ENCODE data around the gene SLC35B2. TPM values are rescaled to one million over a fixed set of nuclear protein-coding genes. Genes with fewer than 3 reads are reported as not detected.

The SLC35B2 gene
- total and polyA plus RNA-seq, 10 of the 15 experiments (the other 5 are each of a cell fraction or from before 2014, with no cell fraction given): 11.3 to 45.4 (median 33.8) TPM

DNA sequence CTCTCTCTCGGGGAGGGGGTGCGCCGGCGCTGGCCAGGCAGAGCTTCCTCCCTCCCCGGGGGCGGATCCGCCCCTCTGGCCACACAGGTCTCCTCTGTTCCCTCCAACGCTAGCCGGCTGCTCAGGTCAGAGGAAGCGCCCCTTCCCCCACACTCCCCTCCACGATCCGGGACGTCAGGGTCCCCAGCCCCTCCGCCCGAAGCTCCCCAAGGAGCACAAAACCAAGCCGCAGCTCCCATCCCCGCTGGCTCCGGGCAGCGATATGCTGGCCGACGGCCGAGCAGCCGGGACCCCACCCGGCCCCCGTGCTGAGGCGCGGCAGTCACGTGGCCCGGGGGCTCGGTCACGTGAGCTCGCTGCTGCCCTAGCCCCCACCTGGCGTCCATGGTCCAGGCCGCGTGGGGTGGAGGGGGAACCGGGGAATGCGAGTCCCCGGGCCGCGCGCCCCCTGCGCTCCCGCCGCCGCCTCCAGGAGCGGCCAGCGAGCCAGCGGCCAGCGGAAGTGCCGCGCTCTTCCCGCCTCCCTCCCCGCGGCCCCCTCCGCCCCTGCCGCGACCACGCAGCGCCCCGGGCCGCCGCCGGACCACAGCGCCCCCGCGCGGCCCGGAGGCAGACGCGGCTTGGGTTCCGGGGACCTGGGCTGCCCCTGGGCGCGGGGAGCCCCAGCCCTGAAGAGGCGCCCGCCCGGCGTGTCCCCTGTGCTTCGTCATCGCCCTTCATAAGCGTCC lies at the start of gene SLC35B2 (continued):
- TF ChIP-seq SUPT20H (IDR thresholded peaks at IDR 0.05; ENCODE audit: borderline replicate concordance, control insufficient read depth, low read depth, low read length): no peak
- TF ChIP-seq BHLHE40 (IDR thresholded peaks at IDR 0.05; ENCODE audit: borderline replicate concordance in 1 of 2, low read depth in 2 of 2, low read length in 1 of 2): peak; percentile 94 to 99
- 0 out of 2 replicates have a peak, but pooled peaks have one; percentile 2 for TF ChIP-seq TAF1 (IDR thresholded peaks at IDR 0.05; ENCODE audit: borderline replicate concordance, low read depth, low read length)
- no peak for TF ChIP-seq MTA2 (IDR thresholded peaks at IDR 0.05; ENCODE audit: low read depth)
- TF ChIP-seq, protein P1, sequence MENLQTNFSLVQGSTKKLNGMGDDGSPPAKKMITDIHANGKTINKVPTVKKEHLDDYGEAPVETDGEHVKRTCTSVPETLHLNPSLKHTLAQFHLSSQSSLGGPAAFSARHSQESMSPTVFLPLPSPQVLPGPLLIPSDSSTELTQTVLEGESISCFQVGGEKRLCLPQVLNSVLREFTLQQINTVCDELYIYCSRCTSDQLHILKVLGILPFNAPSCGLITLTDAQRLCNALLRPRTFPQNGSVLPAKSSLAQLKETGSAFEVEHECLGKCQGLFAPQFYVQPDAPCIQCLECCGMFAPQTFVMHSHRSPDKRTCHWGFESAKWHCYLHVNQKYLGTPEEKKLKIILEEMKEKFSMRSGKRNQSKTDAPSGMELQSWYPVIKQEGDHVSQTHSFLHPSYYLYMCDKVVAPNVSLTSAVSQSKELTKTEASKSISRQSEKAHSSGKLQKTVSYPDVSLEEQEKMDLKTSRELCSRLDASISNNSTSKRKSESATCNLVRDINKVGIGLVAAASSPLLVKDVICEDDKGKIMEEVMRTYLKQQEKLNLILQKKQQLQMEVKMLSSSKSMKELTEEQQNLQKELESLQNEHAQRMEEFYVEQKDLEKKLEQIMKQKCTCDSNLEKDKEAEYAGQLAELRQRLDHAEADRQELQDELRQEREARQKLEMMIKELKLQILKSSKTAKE (IDR thresholded peaks at IDR 0.05; ENCODE audit: low read depth, poor library complexity, severe bottlenecking): no peak
- no peak; the same call in 1 of the 2 replicates for TF ChIP-seq SMC3 (IDR thresholded peaks at IDR 0.05; ENCODE audit: borderline replicate concordance, low read length)
- TF ChIP-seq JUND (IDR thresholded peaks at IDR 0.05; ENCODE audit: low read depth, low read length): no peak
- 0 out of 2 replicates have a peak, but pooled peaks have one; percentile 20 for TF ChIP-seq CBFB (IDR thresholded peaks at IDR 0.05; ENCODE audit: low read depth)
- TF ChIP-seq CEBPB (IDR thresholded peaks at IDR 0.05; ENCODE audit: borderline replicate concordance in 1 of 2, low read depth in 2 of 2, low read length in 2 of 2): no peak
- TF ChIP-seq NR2C2 (IDR thresholded peaks at IDR 0.05; ENCODE audit: borderline replicate concordance, control insufficient read depth, insufficient read length, low read depth): no peak
- TF ChIP-seq MEF2A (IDR thresholded peaks at IDR 0.05; ENCODE audit: insufficient read depth, low read depth, low read length): no peak
- TF ChIP-seq CHD4 (IDR thresholded peaks at IDR 0.05): no peak
- TF ChIP-seq, protein P2, sequence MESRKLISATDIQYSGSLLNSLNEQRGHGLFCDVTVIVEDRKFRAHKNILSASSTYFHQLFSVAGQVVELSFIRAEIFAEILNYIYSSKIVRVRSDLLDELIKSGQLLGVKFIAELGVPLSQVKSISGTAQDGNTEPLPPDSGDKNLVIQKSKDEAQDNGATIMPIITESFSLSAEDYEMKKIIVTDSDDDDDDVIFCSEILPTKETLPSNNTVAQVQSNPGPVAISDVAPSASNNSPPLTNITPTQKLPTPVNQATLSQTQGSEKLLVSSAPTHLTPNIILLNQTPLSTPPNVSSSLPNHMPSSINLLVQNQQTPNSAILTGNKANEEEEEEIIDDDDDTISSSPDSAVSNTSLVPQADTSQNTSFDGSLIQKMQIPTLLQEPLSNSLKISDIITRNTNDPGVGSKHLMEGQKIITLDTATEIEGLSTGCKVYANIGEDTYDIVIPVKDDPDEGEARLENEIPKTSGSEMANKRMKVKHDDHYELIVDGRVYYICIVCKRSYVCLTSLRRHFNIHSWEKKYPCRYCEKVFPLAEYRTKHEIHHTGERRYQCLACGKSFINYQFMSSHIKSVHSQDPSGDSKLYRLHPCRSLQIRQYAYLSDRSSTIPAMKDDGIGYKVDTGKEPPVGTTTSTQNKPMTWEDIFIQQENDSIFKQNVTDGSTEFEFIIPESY (IDR thresholded peaks at IDR 0.05): no peak
- no peak for TF ChIP-seq SMAD1 (IDR thresholded peaks at IDR 0.05; ENCODE audit: low read depth, partially characterized antibody)
- TF ChIP-seq MTA3 (IDR thresholded peaks at IDR 0.05; ENCODE audit: borderline replicate concordance, low read length): no peak
- TF ChIP-seq, protein P3, sequence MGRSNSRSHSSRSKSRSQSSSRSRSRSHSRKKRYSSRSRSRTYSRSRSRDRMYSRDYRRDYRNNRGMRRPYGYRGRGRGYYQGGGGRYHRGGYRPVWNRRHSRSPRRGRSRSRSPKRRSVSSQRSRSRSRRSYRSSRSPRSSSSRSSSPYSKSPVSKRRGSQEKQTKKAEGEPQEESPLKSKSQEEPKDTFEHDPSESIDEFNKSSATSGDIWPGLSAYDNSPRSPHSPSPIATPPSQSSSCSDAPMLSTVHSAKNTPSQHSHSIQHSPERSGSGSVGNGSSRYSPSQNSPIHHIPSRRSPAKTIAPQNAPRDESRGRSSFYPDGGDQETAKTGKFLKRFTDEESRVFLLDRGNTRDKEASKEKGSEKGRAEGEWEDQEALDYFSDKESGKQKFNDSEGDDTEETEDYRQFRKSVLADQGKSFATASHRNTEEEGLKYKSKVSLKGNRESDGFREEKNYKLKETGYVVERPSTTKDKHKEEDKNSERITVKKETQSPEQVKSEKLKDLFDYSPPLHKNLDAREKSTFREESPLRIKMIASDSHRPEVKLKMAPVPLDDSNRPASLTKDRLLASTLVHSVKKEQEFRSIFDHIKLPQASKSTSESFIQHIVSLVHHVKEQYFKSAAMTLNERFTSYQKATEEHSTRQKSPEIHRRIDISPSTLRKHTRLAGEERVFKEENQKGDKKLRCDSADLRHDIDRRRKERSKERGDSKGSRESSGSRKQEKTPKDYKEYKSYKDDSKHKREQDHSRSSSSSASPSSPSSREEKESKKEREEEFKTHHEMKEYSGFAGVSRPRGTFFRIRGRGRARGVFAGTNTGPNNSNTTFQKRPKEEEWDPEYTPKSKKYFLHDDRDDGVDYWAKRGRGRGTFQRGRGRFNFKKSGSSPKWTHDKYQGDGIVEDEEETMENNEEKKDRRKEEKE (IDR thresholded peaks at IDR 0.05): peak; percentile 77
- no peak; the same call in 1 of the 2 replicates for TF ChIP-seq POLR2AphosphoS2 (IDR thresholded peaks at IDR 0.05; ENCODE audit: low read depth, low read length)
- no peak for TF ChIP-seq RCOR1 (conservative IDR thresholded peaks at IDR 0.05; ENCODE audit: low read depth, low read length)
- 0 out of 2 replicates have a peak, but pooled peaks have one; percentile 11 for TF ChIP-seq PAX5 (IDR thresholded peaks at IDR 0.05; ENCODE audit: borderline replicate concordance, low read depth, low read length)
- peak; percentile 73 for TF ChIP-seq HDAC6 (IDR thresholded peaks at IDR 0.05; ENCODE audit: unreplicated experiment)

Data from GM12878 (cell line).